HG03280 (cell line): ENCODE results near the gene NSF.
"Not testable (repeated sequence)": the region's sequence is repeated elsewhere in the genome, so short reads cannot be mapped to it uniquely, and the experiment has no call there.

Experiments
- ATAC-seq: cut with Tn5 transposase; IDR thresholded peaks from one replicate; pipeline ENCODE4 v1.9.1; 2021; ENCODE audit warnings: mild to moderate bottlenecking, moderate library complexity; ENCODE audit not compliant: unreplicated experiment

The NSF gene

DNA sequence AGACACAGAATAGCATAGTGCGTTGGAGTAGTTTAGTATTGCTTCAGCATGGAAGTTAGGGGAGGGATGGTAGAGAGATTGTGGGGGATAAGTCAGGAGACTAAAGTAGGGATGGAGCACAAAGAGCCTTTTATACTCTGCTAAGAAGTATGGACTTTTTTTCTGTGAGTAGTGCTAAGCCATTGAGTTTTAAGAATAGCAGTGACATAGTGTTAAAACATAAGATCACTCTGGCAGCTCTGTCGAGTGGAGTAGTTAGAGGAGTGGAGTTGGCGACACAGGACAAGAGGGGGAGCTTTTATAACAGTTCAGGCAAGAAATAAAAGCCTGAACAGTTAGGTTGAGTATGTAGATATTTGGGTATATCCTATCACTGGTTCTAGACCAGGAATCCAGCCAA is 106.1 kb downstream of the NSF start:
- not testable (repeated sequence) for ATAC-seq

DNA sequence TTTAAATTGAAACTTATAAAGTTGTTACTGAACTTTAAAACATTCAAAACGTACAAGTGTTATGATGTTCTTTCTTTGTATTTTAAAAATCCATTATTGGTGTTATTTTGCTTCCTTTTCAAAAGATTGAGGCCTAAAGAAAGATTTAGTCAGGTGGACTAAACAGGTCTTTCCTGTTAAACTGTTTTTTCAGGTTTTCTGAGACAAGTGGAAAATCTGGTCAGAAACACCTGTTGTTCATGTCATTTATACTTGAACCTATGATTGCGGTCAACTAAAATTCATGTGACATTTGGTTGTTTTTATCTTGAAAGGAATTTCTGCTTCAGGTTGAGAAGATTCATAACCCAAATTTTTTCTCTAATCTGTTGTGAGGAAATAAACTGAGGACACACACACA is 108.5 kb downstream of the NSF start:
- not testable (repeated sequence) for ATAC-seq

DNA sequence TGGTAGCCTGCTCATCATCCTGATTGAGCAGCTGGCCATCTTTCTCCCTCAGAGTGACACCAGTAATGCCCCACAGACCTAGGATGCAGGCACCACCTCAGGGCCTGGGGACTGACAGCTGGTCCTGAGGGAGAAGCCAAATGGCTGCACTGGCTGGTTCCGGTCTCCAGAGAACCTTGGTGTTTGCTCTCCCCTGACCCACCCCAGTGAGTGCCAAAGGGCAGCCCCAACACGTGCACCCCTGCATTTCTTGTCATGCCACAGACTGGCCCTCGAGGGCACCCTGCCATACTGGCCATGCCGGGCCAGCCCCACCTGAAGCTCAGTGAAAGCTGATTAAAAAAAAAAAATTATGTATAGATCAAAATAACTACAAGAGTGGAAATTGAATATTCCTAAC is 127.5 kb downstream of the NSF start:
- no peak for ATAC-seq

DNA sequence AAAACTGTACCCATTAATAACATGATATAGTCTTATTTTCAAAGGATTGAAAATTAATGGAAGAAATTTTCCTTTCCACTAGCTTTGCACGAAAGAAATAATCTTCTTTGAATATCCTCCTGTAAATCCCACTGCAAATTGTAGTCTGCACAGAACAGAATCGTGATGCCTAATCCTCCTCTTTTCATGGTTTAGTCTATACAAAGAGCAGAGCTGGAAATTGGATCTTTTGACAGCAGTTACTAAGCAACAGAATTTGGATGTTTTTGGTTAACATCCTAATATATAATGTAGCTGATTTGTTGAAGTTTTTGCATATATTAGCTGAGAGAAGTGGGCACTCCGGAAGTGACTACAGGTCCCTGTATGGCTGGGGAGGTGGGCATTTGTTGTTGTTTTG is 129.4 kb downstream of the NSF start:
- ATAC-seq = no peak

DNA sequence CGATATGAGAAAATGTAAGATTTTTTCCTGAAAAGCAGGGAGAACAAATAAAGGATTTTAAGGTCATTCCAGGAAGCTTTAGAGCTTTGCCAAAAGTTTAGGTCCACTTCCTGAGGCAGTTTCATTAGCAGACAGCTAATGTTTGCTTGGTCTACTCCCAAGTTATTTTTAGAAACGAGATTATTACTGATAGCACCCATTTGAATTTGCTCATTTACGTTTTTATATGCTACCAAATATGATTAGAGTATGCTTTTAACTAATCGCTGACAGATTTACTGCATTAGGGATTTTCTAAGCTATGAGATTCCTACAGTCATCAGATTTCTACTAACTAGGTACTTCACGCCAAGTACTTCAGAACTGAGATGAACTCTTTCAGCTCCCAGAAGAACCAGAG is 129.9 kb downstream of the NSF start:
- no peak for ATAC-seq

DNA sequence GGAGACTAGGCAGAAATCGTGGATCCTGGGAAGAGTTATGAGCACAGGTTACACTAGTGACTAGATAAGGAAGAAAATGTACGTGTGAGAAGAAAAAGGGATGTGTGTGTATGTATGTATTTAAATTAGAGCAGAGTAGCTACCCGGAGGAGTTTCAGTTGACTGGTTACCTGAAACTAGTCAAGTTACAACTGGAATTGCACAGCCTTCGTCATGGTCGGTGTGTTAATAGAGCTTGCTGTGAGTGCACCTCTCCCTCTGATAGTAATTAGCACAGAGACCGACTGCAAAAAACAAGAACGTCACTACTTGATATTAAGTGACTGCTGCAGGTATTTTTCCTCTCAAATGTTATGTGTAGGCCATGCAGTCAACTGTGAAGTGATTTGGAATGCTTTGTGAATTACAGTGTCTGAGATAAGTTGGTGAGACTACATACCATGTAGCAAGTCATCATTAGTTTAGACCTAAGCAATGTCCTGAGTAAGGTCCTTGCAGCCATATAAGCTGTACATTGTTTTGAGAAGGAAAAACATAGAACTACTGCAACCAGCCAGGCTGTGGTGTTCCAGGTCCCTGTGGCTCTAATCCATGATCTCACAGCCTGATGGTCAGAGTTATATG is 132.3 kb downstream of the NSF start:
- ATAC-seq = no peak

DNA sequence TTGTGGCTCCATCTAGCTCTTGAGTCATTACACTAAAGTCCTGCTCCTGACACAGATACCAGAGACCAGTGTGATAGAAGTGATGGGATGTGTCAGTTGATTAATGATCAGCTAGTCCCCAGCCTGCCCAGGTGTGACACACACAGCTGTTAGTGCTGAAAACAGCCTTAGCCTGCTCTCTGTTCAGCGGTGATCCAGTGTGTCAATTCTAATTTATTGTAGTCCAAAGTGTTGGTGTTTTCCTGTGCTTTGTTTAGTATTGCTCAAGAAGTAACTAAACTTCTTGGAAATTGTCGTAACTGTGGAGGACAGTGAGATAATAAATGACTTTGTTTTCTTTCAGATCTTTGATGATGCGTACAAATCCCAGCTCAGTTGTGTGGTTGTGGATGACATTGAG is 135.7 kb downstream of the NSF start:
- ATAC-seq = no peak

DNA sequence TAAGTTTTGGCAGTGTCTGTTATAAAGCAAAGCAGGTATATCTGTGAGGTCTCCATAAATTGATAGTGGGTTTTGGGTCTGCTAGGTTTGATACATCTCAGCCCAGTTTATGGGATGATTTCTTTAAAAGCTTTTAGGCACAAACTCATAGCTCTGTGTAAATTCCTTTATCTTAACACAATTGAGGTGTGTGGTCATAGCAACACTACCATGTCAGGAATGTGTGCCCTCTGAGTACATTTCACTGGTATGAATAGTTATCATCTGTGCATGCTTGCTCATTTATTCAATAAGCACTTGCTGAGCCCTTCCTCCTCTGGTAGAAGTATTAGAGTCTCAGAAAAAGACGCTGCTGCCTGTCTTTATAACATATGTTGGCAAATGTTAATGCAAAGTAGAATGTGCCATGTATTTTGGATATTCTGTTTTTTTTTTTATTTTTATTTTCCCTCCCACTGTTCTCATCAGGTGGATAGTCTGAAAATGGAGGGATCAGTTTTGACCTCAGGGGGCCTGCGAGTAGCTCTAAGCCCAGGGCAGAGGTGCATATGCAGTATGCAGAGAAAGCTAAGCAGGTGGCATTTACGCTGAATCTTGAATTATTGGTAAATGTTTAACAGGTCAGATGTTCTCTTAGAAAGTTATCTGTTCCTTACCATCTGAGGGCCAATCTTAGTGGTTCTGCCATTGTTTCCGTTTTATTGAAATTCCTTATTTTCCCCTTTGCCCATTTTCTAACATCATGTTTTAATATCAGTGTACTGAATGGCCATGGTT is 137.3 kb downstream of the NSF start:
- no peak for ATAC-seq

DNA sequence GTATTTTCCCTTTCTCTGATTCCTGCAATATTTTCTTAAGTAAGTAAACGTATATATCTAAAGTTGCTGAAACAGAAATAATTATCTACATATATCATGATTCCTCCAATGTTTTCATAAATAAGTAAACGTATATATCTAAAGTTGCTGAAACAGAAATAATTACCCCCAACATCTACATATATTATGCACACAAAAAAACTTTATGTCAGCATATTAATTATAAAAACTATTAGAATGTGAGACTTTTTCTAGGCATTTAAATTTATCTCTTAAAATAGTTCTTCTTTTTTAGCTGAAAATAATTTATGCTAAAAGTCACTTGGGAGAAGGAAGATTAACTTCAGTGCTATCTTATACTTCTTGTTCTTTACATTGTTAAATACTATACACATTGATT is 139.6 kb downstream of the NSF start:
- no peak for ATAC-seq

DNA sequence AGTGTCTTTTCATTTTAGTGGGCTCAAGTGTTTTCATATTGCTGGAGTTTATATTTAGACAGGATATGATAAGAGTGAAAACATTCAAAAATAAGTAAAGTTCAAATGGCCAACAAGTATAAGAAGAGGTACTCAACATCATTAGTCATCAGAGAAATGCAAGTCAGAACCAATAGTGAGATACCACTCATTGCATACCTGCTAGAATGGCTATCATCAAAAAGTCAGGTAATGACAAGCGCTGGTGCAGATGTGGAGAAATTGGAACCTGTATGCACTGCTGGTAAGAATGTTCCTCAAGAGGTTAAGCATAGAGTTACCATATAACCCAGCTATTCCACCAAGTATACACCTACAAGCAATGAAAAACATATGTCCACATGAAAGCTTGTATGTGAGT is 140.2 kb downstream of the NSF start:
- no peak for ATAC-seq

DNA sequence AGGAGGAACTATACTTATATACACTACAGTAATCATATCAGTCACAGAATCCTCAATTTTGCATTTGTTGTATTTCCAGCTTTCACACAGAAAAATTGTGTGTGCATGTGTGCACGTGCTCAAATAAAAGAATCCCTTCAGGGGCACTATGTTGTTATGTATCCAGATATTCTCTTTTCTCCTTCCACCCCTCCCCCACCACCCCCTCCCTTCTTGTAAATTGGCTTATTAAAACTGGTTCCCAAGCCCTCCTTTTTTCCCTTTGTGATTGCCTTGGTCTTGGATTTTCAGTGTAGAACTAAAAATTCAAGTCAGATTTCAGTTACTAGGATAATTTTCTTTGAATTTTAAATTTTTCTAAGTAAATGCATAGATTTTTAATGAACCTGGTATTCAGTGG is 141.7 kb downstream of the NSF start:
- no peak for ATAC-seq

DNA sequence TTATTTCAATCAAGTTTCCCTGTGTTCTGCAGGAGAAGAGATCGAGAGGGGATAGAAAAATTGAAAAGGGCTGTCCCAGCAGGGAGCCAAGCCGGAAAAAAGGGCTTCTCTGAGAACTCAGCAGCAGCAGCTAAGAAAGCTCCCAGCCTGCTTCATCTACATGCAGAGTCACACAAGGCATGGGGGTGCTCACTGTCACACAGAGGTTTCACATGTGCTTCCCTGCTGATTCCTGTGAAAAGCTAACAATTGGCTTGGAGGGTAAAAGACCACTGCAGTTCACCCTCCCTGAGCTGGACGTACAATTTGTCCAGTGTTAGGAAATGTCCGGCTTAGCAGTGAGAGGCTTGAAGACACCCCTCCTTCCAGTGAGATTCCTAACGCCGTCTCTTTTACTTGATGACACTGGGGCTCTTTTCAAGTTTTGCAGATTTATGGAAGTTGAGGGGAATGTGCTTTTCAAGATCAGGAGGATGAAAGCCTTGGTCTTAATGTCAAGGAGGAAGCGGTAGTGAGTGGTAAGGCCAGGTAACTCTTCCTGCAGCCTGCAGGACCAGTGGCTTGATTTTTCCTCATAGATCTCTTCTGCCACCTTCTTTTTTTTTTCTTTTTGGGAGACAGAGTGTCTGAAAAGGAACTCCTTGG is 142.4 kb downstream of the NSF start:
- no peak for ATAC-seq

DNA sequence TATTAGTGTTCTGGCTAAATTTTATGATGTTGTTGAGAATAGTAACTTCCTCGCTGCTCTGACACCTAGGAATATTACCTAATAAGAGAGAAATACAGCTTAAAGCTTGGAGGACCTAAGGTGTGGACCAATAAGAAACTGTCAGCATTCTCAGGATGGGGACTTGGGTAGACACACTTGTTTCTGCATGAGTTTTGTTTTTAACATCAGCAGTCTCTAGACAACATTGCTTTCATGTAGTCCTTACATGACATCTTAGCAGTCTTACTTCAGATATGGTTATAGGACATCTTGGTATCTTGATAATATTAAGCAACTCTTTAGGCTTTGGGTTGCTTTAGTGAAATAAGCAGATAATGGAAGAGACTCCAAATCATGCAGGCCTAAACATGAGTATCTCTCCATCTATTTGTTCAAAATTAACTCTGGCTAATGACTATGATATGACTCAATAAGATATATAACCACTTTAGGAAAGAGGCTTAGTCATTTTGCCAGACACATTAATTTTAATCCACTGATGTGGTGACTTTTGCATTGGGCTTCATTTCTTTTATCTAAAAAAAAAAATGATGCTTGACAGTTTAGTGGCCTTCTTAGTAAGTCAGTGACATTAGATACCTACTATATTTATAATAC is 143.5 kb downstream of the NSF start:
- ATAC-seq = no peak

DNA sequence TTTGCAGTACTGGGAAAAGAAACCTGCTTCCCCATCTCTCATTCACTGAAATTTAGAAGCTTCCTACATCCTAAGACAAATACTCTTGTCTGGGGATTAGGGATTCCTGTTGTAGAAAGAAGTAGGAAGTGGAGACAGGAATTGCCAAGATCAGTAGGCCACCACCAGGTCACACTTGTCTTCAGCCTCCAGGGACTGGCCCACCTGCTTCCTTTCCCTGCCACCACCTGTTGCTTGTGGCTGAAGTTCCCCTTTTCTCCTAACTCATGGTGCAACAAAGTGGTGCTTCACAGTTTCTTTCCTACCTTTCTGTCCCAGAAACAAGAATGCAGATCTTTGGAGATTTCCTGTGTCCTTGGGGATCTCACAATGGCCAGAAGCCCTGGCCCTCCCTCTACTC is 145.6 kb downstream of the NSF start:
- ATAC-seq = no peak

DNA sequence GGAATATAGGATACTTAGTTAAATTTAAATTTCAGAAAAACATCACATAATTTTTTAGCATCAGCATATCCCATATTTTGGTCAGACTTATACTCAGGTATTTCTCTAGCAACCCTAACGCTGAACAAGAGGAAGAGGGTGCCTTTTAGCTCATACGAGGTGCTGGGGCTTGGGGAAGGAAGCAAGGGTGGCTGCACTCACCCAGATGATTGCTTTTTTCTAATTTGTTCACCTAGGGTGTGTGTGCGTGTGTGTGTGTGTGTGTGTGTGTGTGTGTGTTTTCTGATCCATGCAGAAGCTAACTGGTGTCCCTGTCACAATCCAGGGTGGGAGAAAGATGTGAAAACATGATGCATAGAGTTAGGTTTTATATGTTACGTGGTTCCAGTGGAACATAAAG is 146.9 kb downstream of the NSF start:
- ATAC-seq = no peak

DNA sequence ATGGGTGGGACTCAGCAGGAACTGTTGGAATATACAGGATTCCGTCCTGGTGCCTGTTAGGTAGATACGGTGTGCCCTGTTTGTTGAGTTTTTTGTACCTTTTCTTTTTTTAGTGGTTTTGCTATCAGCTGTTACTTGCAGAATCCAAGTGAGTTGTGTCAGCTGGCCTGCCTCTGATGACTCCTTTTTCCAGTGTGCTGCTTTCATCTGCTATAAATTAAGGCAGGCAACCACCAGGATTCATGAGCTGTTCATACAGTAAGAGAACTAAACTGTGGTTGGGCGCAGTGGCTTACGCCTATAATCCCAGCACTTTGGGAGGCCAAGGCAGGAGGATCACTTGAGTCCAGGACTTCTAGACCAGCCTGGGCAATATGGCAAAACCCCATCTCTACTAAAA is 148.1 kb downstream of the NSF start:
- no peak for ATAC-seq

DNA sequence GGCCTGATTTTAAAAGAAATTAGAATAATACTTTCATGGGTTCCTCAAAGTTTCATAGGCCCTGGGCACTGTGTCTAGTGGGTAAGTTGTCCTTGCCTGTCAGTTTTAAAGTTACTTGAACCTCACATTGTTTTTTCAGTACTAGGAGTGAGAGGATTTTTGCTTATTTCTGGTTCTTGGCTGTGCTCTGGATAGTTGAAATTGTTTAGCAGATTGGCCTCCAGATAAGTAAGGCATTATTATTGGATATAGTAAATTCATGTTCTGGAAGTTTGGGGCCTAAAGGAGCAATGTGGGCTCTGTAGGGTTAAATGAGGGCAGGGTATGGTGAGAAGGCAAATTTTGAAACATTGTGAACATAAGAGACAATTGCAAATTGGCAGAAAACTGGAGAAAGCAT is 149.5 kb downstream of the NSF start:
- ATAC-seq = no peak

DNA sequence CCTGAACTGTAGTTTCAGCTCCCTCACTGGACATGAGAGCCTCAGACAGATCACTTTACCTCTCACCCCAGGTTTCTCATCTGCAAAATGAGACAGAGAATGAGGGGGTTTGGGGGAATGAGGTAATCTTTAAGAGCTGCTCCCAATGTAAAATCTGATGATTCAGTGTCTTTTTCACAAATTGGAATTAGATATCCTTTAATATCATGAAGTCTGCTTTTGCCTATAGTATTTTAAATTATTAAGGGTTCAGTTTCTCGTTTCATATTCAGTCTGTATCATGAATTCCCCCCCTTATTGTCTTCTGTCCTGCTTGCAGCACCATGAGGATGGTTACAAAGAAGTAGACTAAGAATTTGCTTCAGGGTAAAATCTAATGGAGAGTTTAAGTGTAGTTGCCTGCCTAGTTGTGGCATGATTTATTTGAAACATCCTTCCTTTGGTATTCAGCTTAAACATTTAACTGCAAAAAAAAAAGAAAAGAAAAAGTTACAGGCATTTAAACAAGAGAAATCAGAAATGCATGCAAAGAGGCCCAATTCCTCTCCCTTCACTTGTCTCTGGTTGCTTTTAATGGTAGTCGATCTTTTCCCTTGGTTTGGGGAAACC is 150.8 kb downstream of the NSF start:
- ATAC-seq = no peak

DNA sequence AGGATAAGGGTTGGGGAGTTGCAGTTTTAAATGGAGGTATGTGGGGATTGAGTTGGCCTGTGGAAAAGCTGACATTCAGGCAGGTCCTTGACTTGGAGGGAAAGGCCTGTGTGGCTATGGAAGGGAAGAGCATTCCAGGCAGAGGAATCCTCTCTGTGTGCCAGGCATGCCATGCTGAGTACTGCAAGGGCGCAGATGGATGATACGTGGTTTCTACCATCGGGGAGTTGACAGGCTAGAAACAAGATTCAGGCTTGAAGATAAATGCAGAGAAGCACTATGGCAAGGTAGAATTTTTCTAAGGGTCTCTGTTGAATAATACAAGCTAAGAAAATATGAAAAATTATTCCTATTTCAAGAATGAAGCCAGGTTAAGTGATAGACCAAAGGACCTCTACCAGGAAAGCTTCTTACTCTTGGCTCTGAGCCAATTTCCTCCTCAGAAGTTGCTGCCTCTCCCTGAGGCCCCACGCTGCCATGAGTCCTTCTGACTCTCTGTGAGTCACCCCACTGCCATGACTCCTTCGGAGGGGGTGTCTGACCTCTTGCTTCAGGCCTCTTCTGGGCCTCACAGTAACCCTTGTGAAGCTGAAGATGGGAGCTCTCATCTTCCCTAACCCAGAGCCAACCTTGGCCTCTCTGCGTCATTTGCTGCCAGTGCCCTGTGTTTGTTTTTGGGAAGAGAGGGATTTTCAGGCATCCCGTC is 152.2 kb downstream of the NSF start:
- no peak for ATAC-seq

DNA sequence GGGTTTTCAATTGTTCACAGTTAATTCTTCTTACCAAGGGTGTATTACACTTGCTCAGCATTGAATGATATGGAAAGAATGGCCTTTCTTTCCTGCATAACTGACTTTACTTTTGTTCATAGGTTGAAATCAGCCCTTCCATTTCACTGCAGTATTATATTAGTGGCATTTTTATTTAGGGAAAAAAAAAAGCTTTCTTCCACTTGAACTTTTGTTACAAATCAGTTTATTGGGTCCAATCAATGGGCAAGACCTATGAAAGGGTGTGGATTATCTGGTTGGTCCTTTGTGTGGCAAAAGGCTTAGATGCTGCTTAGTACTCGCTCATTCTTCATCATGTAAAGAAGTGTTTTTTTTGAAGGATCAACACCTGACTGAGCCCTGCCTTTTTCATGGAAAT is 154.0 kb downstream of the NSF start:
- ATAC-seq = no peak

DNA sequence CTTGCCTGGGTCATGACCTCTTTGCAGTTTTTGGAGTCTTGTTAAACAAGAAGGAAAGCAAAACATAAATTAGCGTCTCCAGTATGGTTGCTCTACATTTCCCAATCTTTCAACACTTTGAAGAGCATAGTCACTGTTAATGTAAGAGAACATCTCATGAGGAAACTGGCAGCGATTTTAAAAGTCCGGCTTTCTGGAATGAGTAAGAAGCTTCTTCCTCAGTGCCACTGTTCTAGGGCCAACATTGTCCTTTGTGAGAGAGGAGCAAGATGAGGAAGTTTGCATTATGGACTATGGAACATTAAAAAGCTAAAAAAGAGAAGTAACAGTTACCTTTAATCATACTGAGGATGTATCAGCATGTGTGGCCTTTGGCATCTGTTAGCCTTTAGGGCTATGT is 154.9 kb downstream of the NSF start:
- ATAC-seq = no peak
